Cardiac septum (tissue), 1 donor: ENCODE measurements around the gene GALNTL6. TPM values are rescaled to one million over a fixed set of nuclear protein-coding genes. Genes with fewer than 3 reads are reported as not detected.
"Not testable (repeated sequence)": the region's sequence is repeated elsewhere in the genome, so short reads cannot be mapped to it uniquely, and the experiment has no call there.

Experiments
- DNase-seq: peaks from one replicate; pipeline ENCODE4 v3.0.0-alpha.2; 2020; ENCODE audit warnings: low spot score
- intact Hi-C: fragments of 100-400 bp; cut with DNase I; formaldehyde crosslinking; loops from one replicate; pipeline ENCODE4 v1.14.0; 2022
- total RNA-seq: library from RNA; stranded (reverse); fragmentation: NEBNext Ultra II Directional; extraction: Animal tissue kit (Norgen Biotek cat#: 25700); gene quantifications from one replicate; pipeline ENCODE4 v1.2.1, GENCODE V29; 2021
- donor health status: DM: no; HTN: no; CAD: no.

The GALNTL6 gene
- total RNA-seq, 1 donor from 2014 or later: not detected

DNA sequence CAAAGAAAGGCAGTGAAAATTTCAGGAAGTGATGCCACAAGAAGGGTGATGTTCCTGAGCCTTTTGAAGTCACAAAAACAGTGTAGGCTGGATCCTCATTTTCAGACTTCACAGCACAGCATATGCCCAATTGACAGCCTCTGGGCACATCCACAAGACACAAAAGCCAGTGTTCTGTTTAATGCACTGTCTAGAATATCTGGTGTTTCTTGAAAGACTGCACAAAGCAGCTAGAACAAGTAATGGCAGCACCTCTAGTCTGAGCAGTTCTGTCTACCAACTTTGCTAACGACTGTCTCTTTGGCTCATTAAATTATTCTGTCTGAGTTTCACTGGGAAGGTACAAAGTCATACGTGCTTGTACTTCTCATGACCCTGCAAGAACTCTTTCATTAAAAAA is 938.3 kb downstream of the GALNTL6 start:
- intact Hi-C loops: no loop called here
- no peak for DNase-seq

- no peak for DNase-seq
- intact Hi-C loops: no loop called here
These were observed 945.6 kb downstream of the GALNTL6 start for GRCh38 chr4:172758586-172759340.

DNA sequence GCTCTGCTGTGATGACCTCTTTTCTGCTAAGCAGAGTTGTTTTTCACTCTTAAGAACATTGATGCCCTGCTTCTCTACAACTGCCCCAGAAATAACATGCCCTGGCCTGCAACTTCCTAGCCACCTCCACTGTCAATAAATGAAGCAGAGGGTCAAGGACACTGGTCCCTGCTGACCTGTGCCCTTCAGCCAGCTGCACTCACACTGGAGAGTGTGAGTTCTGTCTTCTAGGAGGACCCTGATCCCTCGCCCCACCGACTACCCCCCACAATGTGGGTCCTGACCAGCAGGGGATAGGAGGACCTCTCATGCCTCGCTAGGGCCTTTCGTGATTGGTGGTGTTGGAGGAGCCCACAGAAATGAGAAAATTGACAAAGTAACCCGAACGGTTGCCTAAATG is 947.3 kb downstream of the GALNTL6 start:
- no peak for DNase-seq
- intact Hi-C loops: no loop called here

GRCh38 chr4:172762895-172763294 is 949.7 kb downstream of the GALNTL6 start:
- intact Hi-C loops: no loop called here
- DNase-seq: no peak

DNA sequence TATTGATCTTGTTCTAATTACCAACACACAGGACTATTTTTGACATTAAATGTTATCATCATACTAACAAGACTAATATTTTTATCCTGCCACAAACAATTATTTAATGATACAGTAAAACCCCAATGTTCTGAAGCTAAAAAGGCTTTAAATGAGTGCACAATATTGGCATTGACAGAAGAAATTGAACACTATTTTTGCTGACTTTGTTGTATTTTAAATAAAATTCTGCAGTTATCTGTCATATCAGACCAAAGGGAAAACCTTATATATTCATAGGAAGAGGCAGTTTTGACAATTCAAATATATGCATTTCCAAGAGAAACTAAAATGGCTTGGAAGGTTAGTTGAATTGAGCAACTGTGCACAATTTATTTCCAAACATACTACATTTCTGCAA is 957.6 kb downstream of the GALNTL6 start:
- intact Hi-C loops: no loop called here
- DNase-seq: no peak

GRCh38 chr4:172772781-172773180 is 959.6 kb downstream of the GALNTL6 start:
- no peak for DNase-seq
- intact Hi-C loops: no loop called here

DNA sequence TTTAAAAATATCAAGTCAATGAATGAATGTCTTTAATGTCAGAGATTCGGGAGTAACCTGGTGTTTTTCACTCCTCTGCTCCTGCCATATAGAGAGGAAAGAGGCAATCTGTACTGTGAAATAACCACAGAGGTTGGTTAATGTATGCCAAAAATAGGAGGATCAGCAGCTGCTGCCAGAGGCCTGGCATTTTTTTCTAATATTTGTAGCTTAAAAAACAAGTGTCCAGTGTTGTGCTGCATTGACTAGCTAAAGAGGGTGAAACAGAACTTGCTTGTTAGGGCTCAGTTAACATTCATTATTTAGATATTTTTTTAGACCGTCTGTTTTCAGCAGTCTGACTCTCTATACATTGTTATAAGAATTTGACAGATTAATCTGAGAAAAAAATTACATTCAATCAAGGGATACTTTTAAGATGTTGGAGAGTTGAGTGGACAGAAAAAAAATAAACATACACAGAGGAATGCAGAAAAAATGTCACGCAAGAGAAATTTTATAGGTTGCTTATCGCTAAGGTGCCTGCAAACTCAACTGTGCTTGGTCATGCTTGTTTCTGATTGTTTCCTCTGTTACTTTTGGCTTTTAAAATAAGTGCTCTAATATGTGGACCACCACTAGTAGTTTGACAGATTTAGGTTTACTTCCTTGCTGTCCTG is 963.1 kb downstream of the GALNTL6 start:
- no peak for DNase-seq
- intact Hi-C loops: no loop called here

GRCh38 chr4:172777729-172778431 is 964.7 kb downstream of the GALNTL6 start:
- intact Hi-C loops: no loop called here
- no peak for DNase-seq

GRCh38 chr4:172778583-172778982 is 965.4 kb downstream of the GALNTL6 start:
- DNase-seq: no peak
- intact Hi-C loops: no loop called here

DNA sequence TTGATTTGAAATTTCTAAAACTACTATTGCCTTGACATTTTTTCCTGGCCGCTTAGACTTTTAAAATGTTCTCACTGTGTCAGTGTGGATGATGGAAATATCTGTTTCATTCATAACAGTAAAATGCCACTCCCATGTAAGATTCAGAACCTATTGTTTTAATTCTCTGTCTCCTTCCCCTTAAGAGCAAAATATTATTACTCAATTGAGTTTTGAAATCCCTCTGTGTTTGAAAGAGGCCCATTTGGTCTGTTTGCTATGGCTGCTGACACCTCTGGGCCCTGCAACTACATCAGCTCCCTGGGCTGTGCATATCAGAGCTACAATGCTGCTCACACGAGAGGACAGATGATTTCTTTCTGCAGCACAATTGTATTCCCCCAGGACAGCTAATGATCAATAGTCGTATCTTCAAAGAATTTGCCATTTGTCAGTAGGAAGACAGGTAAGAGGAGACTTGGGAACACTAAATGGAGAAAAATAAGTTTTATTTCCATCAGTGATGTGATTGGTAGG is 967.4 kb downstream of the GALNTL6 start:
- intact Hi-C loops: no loop called here

GRCh38 chr4:172785613-172786012 is 972.4 kb downstream of the GALNTL6 start:
- DNase-seq: no peak
- intact Hi-C loops: no loop called here

More for the DNA sequence above, 967.4 kb downstream of the GALNTL6 start:
- no peak for DNase-seq

DNA sequence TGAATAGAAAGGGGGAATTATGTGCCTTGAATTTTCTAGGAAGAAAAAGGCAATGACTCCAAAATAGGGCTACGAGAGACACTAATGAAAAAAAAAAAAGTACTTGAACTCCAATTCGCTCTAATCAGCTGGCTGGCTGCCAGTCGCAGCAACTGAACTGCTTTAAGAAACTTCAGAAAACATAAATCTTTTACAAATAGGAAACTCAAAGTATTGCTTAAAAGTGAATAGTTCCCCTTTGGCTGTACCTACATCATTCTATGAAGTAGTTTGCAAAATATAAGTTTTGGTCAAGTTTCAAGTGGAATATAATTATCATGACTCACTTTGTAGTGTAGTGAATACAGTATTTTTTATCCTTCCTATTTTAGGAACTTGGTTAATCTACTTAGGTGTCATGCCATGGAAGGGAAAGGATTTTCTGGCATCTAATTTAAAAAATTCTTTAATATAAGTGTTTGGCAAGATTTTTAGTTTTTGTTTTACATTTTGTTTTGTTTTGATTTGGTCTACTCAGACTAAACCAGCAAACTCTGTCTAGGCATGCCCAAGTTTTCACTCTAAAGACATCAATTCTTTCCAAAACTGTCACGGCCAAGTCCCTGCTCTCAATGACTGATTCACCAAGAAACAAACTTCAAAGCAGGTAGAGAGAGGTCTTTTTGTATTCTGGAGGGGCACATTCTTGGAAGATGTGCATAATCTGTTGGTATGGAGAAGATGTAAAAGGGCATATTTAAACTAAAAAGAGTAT is 973.0 kb downstream of the GALNTL6 start:
- DNase-seq: no peak
- intact Hi-C loops: no loop called here

- no peak for DNase-seq
- intact Hi-C loops: no loop called here
These were observed 973.9 kb downstream of the GALNTL6 start for GRCh38 chr4:172787111-172787510.

- intact Hi-C loops: no loop called here
- no peak for DNase-seq
These were observed 978.6 kb downstream of the GALNTL6 start for GRCh38 chr4:172791841-172792240.

GRCh38 chr4:172793565-172794306 is 980.5 kb downstream of the GALNTL6 start:
- no peak for DNase-seq
- intact Hi-C loops: no loop called here

- intact Hi-C loops: no loop called here
- DNase-seq: no peak
These were observed 981.1 kb downstream of the GALNTL6 start for GRCh38 chr4:172794307-172794703.

GRCh38 chr4:172797281-172797680 is 984.1 kb downstream of the GALNTL6 start:
- intact Hi-C loops, DNase-seq: not testable (repeated sequence)

GRCh38 chr4:172802032-172802431 is 988.8 kb downstream of the GALNTL6 start:
- intact Hi-C loops: no loop called here
- no peak for DNase-seq

DNA sequence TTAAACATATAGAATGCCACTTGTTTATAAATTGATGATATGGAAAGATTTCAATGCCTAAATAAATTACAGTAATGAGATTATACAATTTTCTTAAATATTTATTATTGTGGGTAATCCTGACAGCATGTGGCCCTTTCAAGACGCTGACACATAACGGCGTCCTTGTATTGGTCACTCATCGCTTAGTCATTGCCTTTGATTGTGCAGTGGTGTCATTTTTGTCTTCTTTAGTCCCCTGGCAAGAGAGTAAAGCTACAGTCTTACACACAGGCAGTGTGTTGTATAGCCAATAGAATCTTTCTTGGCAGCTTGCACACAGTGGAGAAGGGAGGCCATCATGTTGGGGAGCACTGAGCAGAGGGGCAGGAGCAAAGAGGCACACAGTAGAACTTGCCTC is 993.6 kb downstream of the GALNTL6 start:
- no peak for DNase-seq
- intact Hi-C loops: no loop called here
